Head of caudate nucleus (tissue), 42 donors: Measurements from ENCODE around the gene METTL26.

ENCODE experiments used
- DNase-seq, 42 donors: peaks; one replicate each; pipeline versions ENCODE4 v3.0.0 to v3.0.0-alpha.2; 2020 to 2021; ENCODE audit warnings: mixed read lengths in 7 of 42
- intact Hi-C: fragments of 100-400 bp; cut with DNase I; formaldehyde crosslinking; loops from one replicate; pipeline ENCODE4 v1.15.0; 2022

Gene METTL26

GRCh38 chr16:590815-591200, 45.3 kb downstream of the METTL26 start:
- intact Hi-C loops: no loop called here

DNA sequence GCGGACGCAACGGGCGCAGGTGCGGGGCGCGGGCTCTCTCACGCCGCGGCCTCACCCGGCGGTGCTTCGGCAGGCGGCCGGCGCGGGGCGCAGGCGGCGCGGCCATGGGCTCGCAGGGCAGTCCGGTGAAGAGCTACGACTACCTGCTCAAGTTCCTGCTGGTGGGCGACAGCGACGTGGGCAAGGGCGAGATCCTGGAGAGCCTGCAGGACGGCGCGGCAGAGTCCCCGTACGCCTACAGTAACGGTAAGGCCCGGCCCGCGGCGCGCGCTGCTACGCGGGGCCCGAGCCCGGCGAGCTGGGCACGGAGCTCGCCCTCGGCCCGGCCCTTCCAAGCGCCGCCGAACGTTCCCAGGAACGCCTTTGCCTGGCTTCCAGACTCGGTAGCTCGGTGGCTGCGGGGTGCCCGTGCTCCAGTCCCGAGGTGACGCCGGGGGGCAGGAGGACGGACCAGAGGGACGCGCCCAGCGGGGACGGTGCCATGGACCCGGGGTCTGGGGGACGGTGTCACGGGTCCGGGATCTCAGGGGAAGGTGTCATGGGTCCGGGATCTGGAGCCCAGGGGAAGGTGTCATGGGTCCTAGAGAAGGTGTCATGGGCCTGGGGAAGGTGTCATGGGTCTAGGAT, 45.8 kb downstream of the METTL26 start:
- intact Hi-C loops: no loop called here
- peak in 1 of 42 donors; percentile 37 for DNase-seq

More at GRCh38 chr16:590815-591200, 45.3 kb downstream of the METTL26 start:
- no peak for DNase-seq

DNA sequence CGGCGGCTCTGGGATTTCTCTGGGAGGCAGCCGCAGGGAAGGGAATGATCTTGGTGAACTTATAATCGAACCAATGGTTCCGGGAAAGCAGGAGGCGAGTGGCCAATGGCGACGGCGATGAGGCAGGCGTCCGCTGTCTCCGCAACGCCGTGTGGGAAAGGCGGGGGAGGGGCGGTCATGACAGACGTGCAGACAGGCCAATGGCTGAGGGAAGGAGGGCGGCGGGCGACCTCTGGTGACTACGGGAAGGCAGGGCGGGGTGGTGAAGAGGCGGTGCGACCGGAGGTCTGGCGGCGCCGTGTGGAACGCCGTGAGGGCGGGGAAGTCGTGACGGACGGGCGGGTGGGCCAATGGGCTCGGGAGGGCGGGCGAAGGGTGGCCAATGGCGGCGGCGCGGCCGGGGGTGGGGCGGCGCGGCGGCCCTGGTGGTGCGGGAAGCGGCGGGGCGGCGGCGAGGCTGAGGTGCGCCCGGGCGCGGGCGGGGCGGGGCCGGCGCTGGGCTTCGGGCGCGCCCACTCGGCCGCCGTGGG, 46.4 kb downstream of the METTL26 start, which contains the start of gene RAB40C:
Gene RAB40C (plus strand): TSS at position 409 of the 530 bp plus-strand sequence. CDS start 226 bp downstream, outside the sequence.
- intact Hi-C loops: no loop called here
- peak; percentile 98 to 100 (median 99) for DNase-seq

- DNase-seq: peak; percentile 97 to 99 (median 98)
- intact Hi-C loops: no loop called here
Observed at GRCh38 chr16:588889-589657, 47.0 kb downstream of the METTL26 start.

DNA sequence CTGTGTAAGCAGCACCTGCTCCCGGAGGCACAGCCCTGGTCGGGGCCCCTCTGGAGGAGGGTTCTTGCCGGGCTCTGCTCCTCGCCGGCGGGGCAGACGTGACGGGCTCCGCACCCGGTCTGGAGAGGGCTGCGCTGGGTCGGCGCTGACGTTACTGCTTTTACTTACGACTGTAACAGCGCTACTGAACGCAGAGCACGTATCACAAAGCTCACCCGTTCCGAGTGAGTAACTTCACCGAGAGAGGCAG, 47.5 kb downstream of the METTL26 start:
- peak in 14 of 42 donors; percentile 32 to 58 (median 42) for DNase-seq
- intact Hi-C loops: no loop called here

DNA sequence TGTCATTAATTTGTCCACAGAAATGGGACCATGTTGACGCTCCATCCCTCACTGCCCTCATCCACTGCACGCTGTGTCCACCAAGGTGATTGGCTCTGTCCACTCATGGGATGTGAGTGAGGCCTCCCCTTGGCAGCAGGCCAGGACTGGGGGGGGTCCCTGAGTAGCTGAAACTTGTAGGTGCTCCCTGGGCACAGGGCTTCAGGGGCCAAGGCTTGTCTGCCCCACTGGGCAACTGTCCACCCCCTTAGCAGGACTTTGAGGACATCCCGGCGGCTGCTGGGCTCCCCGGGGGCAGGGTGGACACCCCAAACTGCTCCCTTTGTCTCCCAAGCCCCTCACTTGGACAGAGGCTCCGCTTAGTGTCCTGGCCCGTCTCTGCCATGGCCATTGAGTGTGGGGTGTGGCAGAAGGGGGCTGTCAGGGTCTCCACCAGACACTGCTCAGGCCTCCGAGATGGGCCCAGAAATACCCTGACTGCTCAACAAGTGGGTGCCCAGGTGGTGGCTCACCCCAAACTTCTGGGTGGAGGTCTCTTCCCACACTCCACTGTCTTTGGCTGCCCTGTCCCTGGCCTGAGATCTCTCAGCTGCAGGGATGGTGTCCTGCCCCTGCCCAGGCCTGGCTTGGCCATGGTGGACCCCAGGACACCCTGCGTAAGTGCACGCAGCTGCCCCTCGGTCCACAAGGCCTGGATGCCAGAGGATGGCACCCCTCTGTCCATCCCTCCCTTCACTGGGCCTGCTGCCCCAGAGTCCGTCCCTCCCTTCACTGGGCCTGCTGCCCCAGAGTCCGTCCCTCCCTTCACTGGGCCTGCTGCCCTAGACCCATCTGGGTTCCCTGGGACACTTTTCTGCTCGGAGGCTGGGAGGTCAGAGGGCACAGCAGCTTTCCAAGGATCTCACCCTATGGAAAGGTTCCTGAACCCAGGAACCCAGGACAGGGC, 49.2 kb downstream of the METTL26 start:
- intact Hi-C loops: no loop called here
- peak in 4 of 42 donors; percentile 50 to 61 (median 53) for DNase-seq

DNA sequence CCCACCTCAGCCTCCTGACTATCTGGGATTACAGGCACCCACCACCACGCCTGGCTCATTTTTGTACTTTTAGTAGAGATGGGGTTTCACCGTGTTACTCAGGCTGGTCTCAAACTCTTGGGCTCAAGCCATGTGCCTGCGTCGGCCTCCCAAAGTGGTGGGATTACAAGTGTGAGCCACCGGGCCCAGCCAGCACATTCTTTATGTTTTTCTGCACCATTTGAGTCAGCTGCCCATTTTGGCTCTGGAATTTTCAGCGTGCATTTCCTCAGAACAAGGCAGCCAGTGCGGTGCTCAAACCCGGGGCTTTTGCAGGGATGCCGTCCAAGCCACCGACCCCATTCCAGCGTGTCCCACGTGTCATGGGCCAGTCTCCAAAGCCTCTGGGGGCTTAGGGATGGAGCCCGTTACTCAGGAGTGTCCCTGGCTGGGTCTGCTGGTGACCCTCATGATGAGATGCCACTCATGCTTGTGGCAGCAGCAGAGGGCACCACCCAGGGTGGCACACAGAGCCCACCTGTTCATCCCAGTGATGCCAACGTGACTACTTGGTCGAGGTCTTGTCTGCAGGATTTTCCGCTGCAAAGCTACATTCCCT, 50.0 kb downstream of the METTL26 start:
- no peak for DNase-seq
- intact Hi-C loops: no loop called here

- DNase-seq: no peak
- intact Hi-C loops: no loop called here
Observed at GRCh38 chr16:585351-585750, 50.8 kb downstream of the METTL26 start.
